Endothelial cell of umbilical vein (primary cell): ENCODE results near the gene CLTCL1. TPM values are rescaled to one million over a fixed set of nuclear protein-coding genes. Genes with fewer than 3 reads are reported as not detected.

Experiments used
- BruUV-seq: library from RNA; stranded (reverse); fragments of 400-500 nt; replicated peaks from 2 replicates; lab custom pipeline; 2021; lab: Mats Ljungman, UMichigan
- CTCF ChIA-PET: fragments of 300-600, 350-600 bp; sonication (Branson Sonifier 250); formaldehyde crosslinking; loops from one replicate; lab custom pipeline; 2021; ENCODE audit warnings: antibody characterized with exemption, inconsistent platforms; lab: Charles Lee
- POLR2A ChIA-PET: fragments of 300-600, 350-600 bp; sonication (Branson Sonifier 250); formaldehyde crosslinking; loops from one replicate; lab custom pipeline; 2021; ENCODE audit warnings: antibody characterized with exemption, inconsistent platforms; lab: Charles Lee
- DNase-seq: peaks from one replicate; pipeline ENCODE4 v3.0.0-alpha.2; 2011; ENCODE audit warnings: low read depth, low spot score
- FAIRE-seq: peaks from 2 replicates; lab custom pipeline; 2011; peaks lifted over from hg19 to GRCh38; lab: Jason Lieb, UNC
- H2AFZ ChIP-seq: 2 replicates; pipeline ENCODE4 v1.6.0; 2012; ENCODE audit warnings: low read depth, low read length, control low read depth, inconsistent platforms
- H3K27ac ChIP-seq: 2 replicates; pipeline ENCODE4 v1.5.1; 2011; ENCODE audit warnings: low read depth, mild to moderate bottlenecking, control low read depth, low read length, moderate library complexity; ENCODE audit not compliant: insufficient read depth
- H3K27me3 ChIP-seq, 2 experiments: 2 replicates each; pipeline versions ENCODE4 v1.6.0 to v1.6.1; 2011; ENCODE audit warnings: low read length in 2 of 2, mixed read lengths in 1 of 2; ENCODE audit not compliant: control insufficient read depth in 2 of 2, insufficient read depth in 2 of 2
- H3K36me3 ChIP-seq, 2 experiments: 2 replicates in 1 of 2; 3 replicates in 1 of 2; pipeline ENCODE4 v1.5.1; 2011; ENCODE audit warnings: low read length in 2 of 2, mild to moderate bottlenecking in 1 of 2, moderate library complexity in 1 of 2; ENCODE audit not compliant: control insufficient read depth in 2 of 2, insufficient read depth in 2 of 2; ENCODE audit errors: extremely low read depth in 1 of 2
- H3K4me1 ChIP-seq: 3 replicates; pipeline ENCODE4 v1.5.1; 2011; ENCODE audit warnings: mild to moderate bottlenecking, low read length; ENCODE audit not compliant: control insufficient read depth, insufficient read depth; ENCODE audit errors: extremely low read depth
- H3K4me2 ChIP-seq: 2 replicates; pipeline ENCODE4 v1.6.1; 2011; ENCODE audit warnings: low read length, control low read depth, mixed read lengths; ENCODE audit not compliant: insufficient read depth
- H3K4me3 ChIP-seq, 3 experiments: fragments of 200-600 bp in 1 of 3; sonication (generic), shearing (Covaris generic) in 1 of 3; replicated peaks in 1 of 3; 2 replicates each; pipeline ENCODE4 v1.5.1; 2011 to 2016; ENCODE audit warnings: control low read depth in 3 of 3, low read length in 3 of 3, mild to moderate bottlenecking in 2 of 3, inconsistent platforms in 1 of 3, low read depth in 1 of 3, moderate library complexity in 1 of 3; ENCODE audit not compliant: insufficient read depth in 1 of 3
- H3K79me2 ChIP-seq: 2 replicates; pipeline ENCODE4 v1.6.0; 2012; ENCODE audit warnings: low read length, inconsistent platforms; ENCODE audit not compliant: control insufficient read depth, insufficient read depth
- H3K9ac ChIP-seq: replicated peaks from 2 replicates; pipeline ENCODE3; 2011; ENCODE audit warnings: low read length, control low read depth; ENCODE audit not compliant: insufficient read depth; ENCODE audit errors: extremely low read depth
- H3K9me1 ChIP-seq: replicated peaks from 3 replicates; pipeline ENCODE4 v1.6.0; 2011; ENCODE audit warnings: mild to moderate bottlenecking, low read length; ENCODE audit not compliant: control insufficient read depth, insufficient read depth; ENCODE audit errors: extremely low read depth
- H3K9me3 ChIP-seq: replicated peaks from 2 replicates; pipeline ENCODE4 v1.5.1; 2012; ENCODE audit warnings: low read length, inconsistent platforms; ENCODE audit not compliant: control insufficient read depth, insufficient read depth
- H4K20me1 ChIP-seq: replicated peaks from 2 replicates; pipeline ENCODE3; 2011; ENCODE audit warnings: mild to moderate bottlenecking, low read length; ENCODE audit not compliant: control insufficient read depth, insufficient read depth; ENCODE audit errors: extremely low read depth
- CTCF ChIP-seq, 2 donors: IDR thresholded peaks; 1 replicate in 1 of 2; 2 replicates in 1 of 2; pipeline ENCODE4 v1.5.1; 2011; ENCODE audit warnings: low read length in 2 of 2, mild to moderate bottlenecking in 2 of 2, moderate library complexity in 2 of 2, control low read depth in 1 of 2, inconsistent platforms in 1 of 2, low read depth in 1 of 2; ENCODE audit not compliant: insufficient read depth in 1 of 2; ENCODE audit errors: extremely low read depth in 1 of 2
- EZH2 ChIP-seq: IDR thresholded peaks from 2 replicates; pipeline ENCODE4 v1.6.1; 2012; ENCODE audit warnings: borderline replicate concordance, low read depth, mild to moderate bottlenecking, moderate library complexity, low read length, inconsistent platforms; ENCODE audit not compliant: severe bottlenecking
- FOS ChIP-seq: IDR thresholded peaks from 2 replicates; pipeline ENCODE4 v1.6.1; 2011; ENCODE audit warnings: mild to moderate bottlenecking, low read length, moderate library complexity, borderline replicate concordance; ENCODE audit not compliant: insufficient read depth
- GATA2 ChIP-seq: IDR thresholded peaks from 2 replicates; pipeline ENCODE4 v1.7.0; 2011; ENCODE audit warnings: low read depth, mild to moderate bottlenecking, moderate library complexity, mixed read lengths, low read length; ENCODE audit not compliant: insufficient read length, insufficient read depth
- JUN ChIP-seq: IDR thresholded peaks from 2 replicates; pipeline ENCODE4 v1.6.1; 2011; ENCODE audit warnings: borderline replicate concordance, low read depth; ENCODE audit not compliant: insufficient read length, insufficient read depth
- MAX ChIP-seq: IDR thresholded peaks from 2 replicates; pipeline ENCODE4 v1.6.1; 2011; ENCODE audit not compliant: insufficient read depth, insufficient read length
- MYC ChIP-seq: IDR thresholded peaks from one replicate; pipeline ENCODE4 v1.6.1; 2011; ENCODE audit warnings: mild to moderate bottlenecking, low read depth, low read length
- POLR2A ChIP-seq: IDR thresholded peaks from 2 replicates; pipeline ENCODE4 v1.6.1; 2012; ENCODE audit warnings: low read depth, mild to moderate bottlenecking, control low read depth, low read length
- POLR2AphosphoS5 ChIP-seq: IDR thresholded peaks from 2 replicates; pipeline ENCODE4 v1.6.1; 2012; ENCODE audit warnings: low read depth, mild to moderate bottlenecking, control low read depth, low read length, moderate library complexity; ENCODE audit not compliant: insufficient read depth
- dilution Hi-C: fragments of 300-500 bp; cut with MboI; formaldehyde crosslinking; loops from one replicate; pipeline ENCODE4 v1.15.0; 2019; ENCODE audit warnings: low sequenced_read_pairs; ENCODE audit not compliant: extremely low pct_ligation_motif_present
- intact Hi-C: fragments of 100-400 bp; cut with micrococcal nuclease; formaldehyde crosslinking; loops from one replicate; pipeline ENCODE4 v1.10.0; 2022
- polyA plus RNA-seq, 4 experiments: library from polyadenylated mRNA; depleted of rRNA in 3 of 4; stranded (reverse) in 3 of 4; unstranded in 1 of 4; fragments of >200 nt; gene quantifications; 2 replicates each; pipeline versions ENCODE4 v1.2.1 to v1.2.3, GENCODE V29; 2011 to 2012; ENCODE audit warnings: missing spikeins in 1 of 4
- total RNA-seq: library from RNA; stranded (reverse); gene quantifications from 2 replicates; pipeline ENCODE4 v1.2.3, GENCODE V29; 2021

The CLTCL1 gene
- total and polyA plus RNA-seq, 2 donors (not counting 3 experiments of a cell fraction or from before 2014, with no cell fraction given), result 5.0 to 6.2 TPM

GRCh38 chr22:19193879-19194278 lies 97.6 kb downstream of the CLTCL1 start:
- H3K36me3 ChIP-seq, result no peaks in the 10 kb centered on the region
- no peaks in the 10 kb centered on the region for H3K9me1 ChIP-seq
- H3K9me3 ChIP-seq, result no peaks in the 10 kb centered on the region
- DNase-seq (no peak), FAIRE-seq (no peak)
- H4K20me1 ChIP-seq, result no peaks in the 10 kb centered on the region
- H3K27me3 ChIP-seq, result no peaks in the 10 kb centered on the region
- no peak for TF ChIP-seq MYC
- TF ChIP-seq GATA2, result no peak
- TF ChIP-seq POLR2A, result no peak
- no peak for TF ChIP-seq CTCF (IDR thresholded peaks at IDR 0.05; ENCODE audit: extremely low read depth in 1 of 2, insufficient read depth in 1 of 2, low read depth in 1 of 2, low read length in 2 of 2)
- no peak for TF ChIP-seq FOS
- TF ChIP-seq EZH2, result no peak
- TF ChIP-seq MAX, result no peak
- no peak for TF ChIP-seq JUN
- TF ChIP-seq POLR2AphosphoS5, result no peak
- ChIA-PET POLR2A (no interaction called here), CTCF (interaction anchor here (1.3 kb wide), 1 partner anchor 15 kb away, joined by 8 read pairs; the partner anchor contains the start of gene SLC25A1)
- no peak overlapping the region for H3K9ac ChIP-seq
- H3K4me2 ChIP-seq, result no peak overlapping the region
- dilution Hi-C loops, result no loop called here
- intact Hi-C loops, result no loop called here
- H3K4me3 ChIP-seq, result no peak overlapping the region
- H3K4me1 ChIP-seq, result no peaks in the 10 kb centered on the region
- H3K27ac ChIP-seq, result no peak overlapping the region
- H2AFZ ChIP-seq, result no peak overlapping the region
- H3K79me2 ChIP-seq, result no peaks in the 10 kb centered on the region
- BruUV-seq, result no TSS peak
